ENCODE results near the gene LPP. TPM values are rescaled to one million over a fixed set of nuclear protein-coding genes. Genes with fewer than 3 reads are reported as not detected.
"Not testable (repeated sequence)": the region's sequence is repeated elsewhere in the genome, so short reads cannot be mapped to it uniquely, and the experiment has no call there.

LPP gene
- polyA plus RNA-seq, 3 donors from 2014 or later: 6.5 to 33.5 (median 11.3) TPM

DNA sequence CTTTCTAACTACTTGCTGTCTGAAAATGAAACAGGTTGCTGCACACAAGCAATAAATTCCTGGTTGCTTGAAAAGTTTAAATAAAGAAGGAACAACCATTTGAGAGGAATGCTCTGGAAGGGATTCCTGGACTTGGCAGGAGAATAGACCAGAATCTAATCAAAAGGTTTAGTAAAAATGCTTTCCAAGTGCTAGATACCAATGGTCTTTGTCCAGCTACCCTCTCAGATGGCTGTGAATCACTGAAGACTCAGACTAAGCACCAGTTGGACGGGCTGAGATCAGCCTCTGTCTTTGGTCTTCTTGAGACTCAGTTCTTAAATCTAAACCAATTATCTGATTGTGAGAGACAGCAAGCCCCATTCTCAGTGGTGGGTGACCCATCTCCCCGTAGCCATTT is 27.7 kb upstream of the LPP start:
- no peak for DNase-seq
- Mint-ChIP-seq H3K4me3 (no peak overlapping the region), H3K27ac (no peak overlapping the region), H3K9me3 (no peaks in the 10 kb centered on the region), H3K27me3 (ENCODE audit: low read depth in 3 of 3) (no peaks in the 10 kb centered on the region), H3K4me1 (no peaks in the 10 kb centered on the region), H3K36me3 (no peaks in the 10 kb centered on the region)

DNA sequence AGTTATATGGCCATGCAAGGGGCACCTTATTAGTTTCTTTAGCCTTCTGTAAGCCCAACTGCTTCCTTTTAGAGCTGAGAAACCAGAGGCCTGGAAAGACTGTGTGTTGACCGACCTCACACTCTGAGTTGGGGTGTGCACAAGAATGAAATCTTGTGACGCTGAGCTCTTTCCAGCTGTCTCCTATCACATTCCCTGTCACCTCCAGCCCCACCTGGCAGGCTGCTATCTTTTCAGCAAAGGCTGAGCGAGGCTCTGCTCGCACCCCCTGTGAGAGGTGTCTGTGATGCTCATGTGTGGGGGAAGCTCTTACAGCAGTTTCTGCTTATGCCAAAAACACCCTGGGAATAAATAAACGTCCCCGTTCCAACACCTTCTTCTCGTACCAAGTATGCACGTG is 27.0 kb upstream of the LPP start:
- Mint-ChIP-seq H3K36me3 (no peaks in the 10 kb centered on the region), H3K27ac (no peak overlapping the region), H3K9me3 (no peaks in the 10 kb centered on the region), H3K27me3 (ENCODE audit: low read depth in 3 of 3) (no peaks in the 10 kb centered on the region), H3K4me1 (no peaks in the 10 kb centered on the region), H3K4me3 (no peak overlapping the region)
- no peak for DNase-seq

DNA sequence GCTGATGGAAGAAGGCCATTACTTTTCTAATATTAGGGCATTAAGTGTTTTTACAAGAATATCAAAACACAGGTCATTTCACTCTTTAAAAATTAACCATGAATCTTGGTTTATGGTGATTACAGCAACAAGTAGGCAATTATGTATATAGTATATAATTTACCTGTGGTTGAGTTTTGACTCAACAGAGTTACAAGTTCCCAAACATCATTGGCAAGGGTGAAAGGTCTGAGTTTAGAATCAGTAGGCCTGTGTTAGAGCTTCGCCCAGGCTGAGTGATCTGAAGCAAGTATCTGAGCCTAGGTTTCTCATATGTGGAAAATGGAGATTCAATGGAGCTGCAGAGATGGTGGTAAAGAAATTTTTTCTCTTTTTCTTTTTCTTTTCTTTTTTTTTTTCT is 25.1 kb upstream of the LPP start:
- Mint-ChIP-seq H3K27ac (no peak overlapping the region), H3K36me3 (no peaks in the 10 kb centered on the region), H3K9me3 (no peaks in the 10 kb centered on the region), H3K4me3 (no peak overlapping the region), H3K27me3 (ENCODE audit: low read depth in 3 of 3) (peaks cover 0 to 2% (median 0%) of the 10 kb centered on the region in 3 donors), H3K4me1 (no peaks in the 10 kb centered on the region)
- no peak for DNase-seq

DNA sequence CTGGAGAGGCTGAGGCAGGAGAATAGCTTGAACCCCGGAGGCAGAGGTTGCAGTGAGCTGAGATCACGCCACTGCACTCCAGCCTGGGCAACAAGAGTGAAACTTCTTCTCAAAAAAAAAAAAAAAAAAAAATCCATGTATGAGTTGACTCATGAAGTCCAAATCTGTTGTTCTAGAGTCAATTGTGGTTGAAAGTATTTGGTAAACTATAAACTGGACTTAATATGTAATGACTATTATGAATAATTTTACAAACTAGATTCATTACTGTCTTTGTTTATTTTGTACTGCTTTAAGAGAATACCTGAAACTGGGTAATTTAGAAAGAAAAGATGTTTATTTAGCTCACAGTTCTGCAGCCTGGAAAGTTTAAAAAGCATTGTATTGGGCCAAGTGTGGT is 22.9 kb upstream of the LPP start:
- H3K36me3 Mint-ChIP-seq; H3K9me3 Mint-ChIP-seq; H3K4me3 Mint-ChIP-seq; H3K27ac Mint-ChIP-seq; DNase-seq; H3K27me3 Mint-ChIP-seq (ENCODE audit: low read depth in 3 of 3); H3K4me1 Mint-ChIP-seq: not testable (repeated sequence)

DNA sequence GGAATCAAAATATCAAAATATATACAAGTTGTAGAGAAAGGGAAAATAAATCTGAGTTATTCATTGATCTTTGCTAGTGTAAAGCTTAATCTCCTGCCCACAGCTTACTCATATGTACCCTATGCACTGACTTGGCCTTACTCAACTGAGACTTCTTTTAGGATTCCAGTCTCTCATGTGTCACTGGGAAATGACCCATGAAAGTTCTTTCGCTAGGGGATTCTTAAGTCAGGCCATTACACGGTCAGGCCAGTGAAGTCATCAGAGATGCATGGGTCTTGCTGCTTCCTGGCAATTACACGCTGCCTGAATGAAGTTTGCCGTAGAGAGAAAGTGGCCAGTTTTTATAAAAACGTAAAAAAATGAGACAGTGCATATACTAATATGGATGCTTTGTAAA is 20.7 kb upstream of the LPP start:
- Mint-ChIP-seq H3K4me1 (peaks cover 0 to 1% of the 10 kb centered on the region in 2 donors), H3K9me3 (no peaks in the 10 kb centered on the region), H3K4me3 (no peak overlapping the region), H3K27me3 (ENCODE audit: low read depth in 3 of 3) (peaks cover 0 to 6% (median 2%) of the 10 kb centered on the region in 3 donors), H3K27ac (no peak overlapping the region), H3K36me3 (no peaks in the 10 kb centered on the region)
- DNase-seq: no peak

DNA sequence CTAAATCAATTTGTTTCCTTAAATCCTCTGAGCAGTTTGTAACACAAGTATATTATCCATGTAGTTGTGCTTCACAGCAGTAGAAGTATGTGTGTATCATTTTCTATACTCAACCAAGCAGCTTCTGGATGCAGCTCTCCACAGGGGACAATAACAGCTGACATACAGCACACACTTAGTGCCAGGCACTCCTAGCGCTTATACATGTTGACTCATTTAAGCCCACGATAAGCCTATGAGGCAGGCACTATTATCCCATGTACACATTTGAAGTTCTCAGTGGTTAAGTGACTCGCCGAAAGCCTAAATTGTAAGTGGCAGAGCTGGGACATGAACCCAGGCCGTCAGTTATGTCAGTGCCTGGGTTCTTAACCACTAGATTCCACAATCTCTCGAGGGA is 20.3 kb upstream of the LPP start:
- Mint-ChIP-seq H3K27me3 (ENCODE audit: low read depth in 3 of 3) (peaks cover under 1 to 6% (median 2%) of the 10 kb centered on the region in 3 donors), H3K4me1 (peaks cover 0 to 1% of the 10 kb centered on the region in 2 donors), H3K27ac (no peak overlapping the region), H3K36me3 (no peaks in the 10 kb centered on the region), H3K4me3 (no peak overlapping the region), H3K9me3 (no peaks in the 10 kb centered on the region)
- no peak for DNase-seq

DNA sequence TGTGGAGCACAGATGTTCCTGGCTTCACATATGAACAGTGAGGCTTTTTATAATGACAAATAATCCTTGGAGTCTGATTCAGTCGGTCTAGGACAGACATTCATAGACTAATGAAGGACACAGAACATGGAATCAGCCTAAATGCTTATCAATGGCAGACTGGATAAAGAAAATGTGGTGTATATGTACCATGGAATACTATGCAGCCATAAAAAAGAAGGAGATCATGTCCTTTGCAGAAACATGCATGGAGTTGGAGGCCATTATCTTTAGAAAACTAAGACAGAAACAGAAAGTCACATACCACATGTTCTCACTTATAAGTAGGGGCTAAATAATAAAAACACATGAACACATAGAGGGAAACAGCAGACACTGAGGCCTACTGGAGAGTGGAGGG is 19.9 kb upstream of the LPP start:
- Mint-ChIP-seq H3K4me1 (peaks cover 0 to 1% of the 10 kb centered on the region in 2 donors), H3K9me3 (no peaks in the 10 kb centered on the region), H3K36me3 (no peaks in the 10 kb centered on the region), H3K4me3 (no peak overlapping the region), H3K27ac (no peak overlapping the region), H3K27me3 (ENCODE audit: low read depth in 3 of 3) (peaks cover 1 to 6% (median 2%) of the 10 kb centered on the region in 3 donors)
- DNase-seq: no peak

DNA sequence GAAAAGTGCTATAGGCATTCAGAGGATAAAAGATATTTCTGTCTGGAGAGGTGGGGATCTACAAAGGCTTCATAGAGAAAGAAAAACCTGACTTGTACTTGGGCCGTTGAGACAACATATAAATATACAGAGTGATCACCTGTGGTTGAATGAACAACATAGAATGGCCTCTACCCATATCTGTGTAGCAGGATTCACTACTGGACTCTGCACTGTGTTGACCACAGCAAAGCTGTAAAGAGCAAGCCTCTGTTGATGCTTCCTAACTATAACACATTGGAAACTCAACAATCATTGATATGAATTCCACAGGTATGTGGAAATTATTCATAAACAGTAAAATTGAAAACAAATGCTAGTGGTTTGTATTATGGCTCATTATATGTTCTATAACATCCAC is 19.1 kb upstream of the LPP start:
- no peaks in the 10 kb centered on the region for H3K9me3 Mint-ChIP-seq
- H3K27me3 Mint-ChIP-seq (ENCODE audit: low read depth in 3 of 3): peaks cover 1 to 6% (median 2%) of the 10 kb centered on the region in 3 donors

DNA sequence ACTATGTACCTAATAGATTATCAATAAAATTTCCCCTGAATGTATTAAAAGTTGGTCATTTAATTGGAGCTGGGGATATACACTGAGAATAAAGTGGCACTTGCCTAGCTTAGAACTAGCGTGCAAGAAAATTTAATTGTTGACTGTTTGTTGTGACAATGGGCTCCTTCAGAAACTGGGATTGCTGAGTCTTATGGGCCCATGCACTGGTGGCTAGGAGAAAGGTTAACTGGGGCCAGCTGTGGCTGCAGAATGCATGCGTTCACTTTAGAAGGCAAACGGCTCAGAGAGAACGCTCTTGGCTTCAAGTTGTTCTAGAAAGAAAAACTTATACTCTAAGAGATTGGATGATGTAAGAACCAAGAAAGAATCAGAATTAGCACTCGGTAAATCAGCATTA is 18.7 kb upstream of the LPP start:
- Mint-ChIP-seq H3K27ac (no peak overlapping the region), H3K9me3 (no peaks in the 10 kb centered on the region), H3K4me1 (peaks cover 0 to 1% of the 10 kb centered on the region in 2 donors), H3K36me3 (no peaks in the 10 kb centered on the region), H3K27me3 (ENCODE audit: low read depth in 3 of 3) (peaks cover 1 to 6% (median 2%) of the 10 kb centered on the region in 3 donors), H3K4me3 (no peak overlapping the region)
- no peak for DNase-seq

More for the DNA sequence above, 19.1 kb upstream of the LPP start:
- Mint-ChIP-seq H3K4me1 (peaks cover 0 to 1% of the 10 kb centered on the region in 2 donors), H3K36me3 (no peaks in the 10 kb centered on the region), H3K4me3 (no peak overlapping the region), H3K27ac (no peak overlapping the region)
- DNase-seq: no peak

DNA sequence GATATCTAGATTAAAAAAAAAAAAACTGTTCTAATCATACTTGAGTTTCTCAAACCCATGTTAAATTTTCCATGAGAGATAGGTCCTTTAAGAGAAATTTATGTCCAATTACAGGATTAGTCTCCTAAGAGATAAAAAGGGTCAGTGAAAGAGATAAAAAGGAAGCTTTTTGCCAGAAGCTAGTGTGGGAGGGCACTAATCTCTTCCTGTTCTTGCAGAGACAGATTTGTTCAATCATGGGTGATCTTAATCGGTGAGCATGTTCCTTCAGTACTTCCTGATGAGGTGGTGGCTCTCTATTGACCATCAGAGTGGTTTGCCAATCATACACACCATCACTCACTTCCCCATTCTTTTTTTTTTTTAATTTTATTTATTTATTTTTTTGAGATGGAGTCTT is 16.9 kb upstream of the LPP start:
- H3K9me3 Mint-ChIP-seq: no peaks in the 10 kb centered on the region

DNA sequence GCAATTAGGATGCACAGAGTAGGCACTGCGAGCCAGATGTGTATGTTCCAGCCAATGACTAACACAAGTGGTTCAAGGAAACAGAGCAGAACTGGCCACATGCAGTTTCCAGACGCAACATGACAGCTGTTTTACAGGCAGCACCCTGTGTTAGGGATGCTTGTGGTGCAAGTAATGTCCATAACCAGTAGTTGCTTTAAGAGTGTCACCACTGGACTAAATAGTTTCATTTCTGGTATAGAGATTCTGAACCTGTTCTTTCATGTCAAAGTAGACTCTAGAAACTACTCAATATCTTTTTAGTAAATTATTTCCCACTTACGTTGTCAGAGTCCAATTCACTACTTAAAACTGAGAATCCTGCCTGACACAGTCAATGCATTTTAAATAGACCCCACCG is 14.5 kb upstream of the LPP start:
- peaks cover 0 to 1% of the 10 kb centered on the region in 2 donors for H3K4me1 Mint-ChIP-seq
- H3K27ac Mint-ChIP-seq: no peak overlapping the region
- no peaks in the 10 kb centered on the region for H3K36me3 Mint-ChIP-seq
- DNase-seq: no peak
- H3K9me3 Mint-ChIP-seq: no peaks in the 10 kb centered on the region
- no peak overlapping the region for H3K4me3 Mint-ChIP-seq
- H3K27me3 Mint-ChIP-seq (ENCODE audit: low read depth in 3 of 3): peaks cover 0 to 6% (median 3%) of the 10 kb centered on the region in 3 donors

More for the DNA sequence above, 16.9 kb upstream of the LPP start:
- Mint-ChIP-seq H3K27me3 (ENCODE audit: low read depth in 3 of 3) (peaks cover 1 to 6% (median 2%) of the 10 kb centered on the region in 3 donors), H3K4me3 (no peak overlapping the region), H3K4me1 (peaks cover 0 to 1% of the 10 kb centered on the region in 2 donors), H3K36me3 (no peaks in the 10 kb centered on the region), H3K27ac (peak overlapping the region in 1 of 6 donors; percentile 56)
- no peak for DNase-seq

DNA sequence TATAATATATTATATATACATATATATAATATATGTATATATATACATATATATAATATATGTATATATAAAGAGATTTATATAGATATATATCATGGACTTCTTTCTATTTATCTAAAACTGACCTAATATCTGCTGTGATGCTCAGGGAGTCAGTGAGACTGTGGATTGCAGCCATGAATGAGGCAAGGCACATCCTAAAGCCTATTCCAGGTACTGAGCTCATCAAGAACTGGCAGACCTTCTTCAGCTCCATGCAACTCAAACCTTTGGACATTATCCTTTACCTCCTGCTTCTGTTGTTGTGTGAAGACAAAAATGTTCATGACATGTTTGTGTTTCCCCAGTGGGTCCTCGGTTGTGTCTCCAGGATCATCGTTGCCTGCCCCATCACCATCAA is 7.7 kb upstream of the LPP start:
- no peak for DNase-seq
- Mint-ChIP-seq H3K9me3 (no peaks in the 10 kb centered on the region), H3K27ac (no peak overlapping the region), H3K27me3 (ENCODE audit: low read depth in 3 of 3) (peaks cover 0 to 4% (median 2%) of the 10 kb centered on the region in 3 donors), H3K4me1 (peaks cover 11 to 16% of the 10 kb centered on the region in 2 donors), H3K36me3 (peaks cover 0 to 3% (median 0%) of the 10 kb centered on the region in 3 donors), H3K4me3 (no peak overlapping the region)

DNA sequence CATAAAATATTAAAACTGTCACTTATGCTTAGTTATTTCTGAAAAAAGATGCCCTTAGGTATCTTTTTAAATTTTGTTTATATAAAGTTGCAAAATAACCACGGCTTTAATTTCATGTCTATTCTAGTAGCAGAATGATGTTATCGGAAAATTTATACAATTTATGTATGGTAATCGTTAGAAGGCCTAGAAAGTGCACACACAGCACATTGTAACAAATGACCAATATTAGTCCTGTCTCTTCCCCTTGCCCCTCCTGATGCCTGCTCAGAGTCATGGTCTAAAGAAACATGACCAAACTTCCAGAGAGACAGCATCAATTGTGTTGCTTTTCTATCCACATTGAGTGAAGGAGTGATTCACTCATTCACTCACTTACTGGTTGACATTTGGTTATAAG is 6.2 kb upstream of the LPP start:
- no peak for DNase-seq
- H3K4me3 Mint-ChIP-seq: no peak overlapping the region
- no peak overlapping the region for H3K27ac Mint-ChIP-seq
- peaks cover 0 to 3% (median 0%) of the 10 kb centered on the region in 3 donors for H3K36me3 Mint-ChIP-seq
- peaks cover 15 to 24% of the 10 kb centered on the region in 2 donors for H3K4me1 Mint-ChIP-seq
- H3K27me3 Mint-ChIP-seq (ENCODE audit: low read depth in 3 of 3): peaks cover 0 to 3% (median 2%) of the 10 kb centered on the region in 3 donors
- H3K9me3 Mint-ChIP-seq: no peaks in the 10 kb centered on the region

DNA sequence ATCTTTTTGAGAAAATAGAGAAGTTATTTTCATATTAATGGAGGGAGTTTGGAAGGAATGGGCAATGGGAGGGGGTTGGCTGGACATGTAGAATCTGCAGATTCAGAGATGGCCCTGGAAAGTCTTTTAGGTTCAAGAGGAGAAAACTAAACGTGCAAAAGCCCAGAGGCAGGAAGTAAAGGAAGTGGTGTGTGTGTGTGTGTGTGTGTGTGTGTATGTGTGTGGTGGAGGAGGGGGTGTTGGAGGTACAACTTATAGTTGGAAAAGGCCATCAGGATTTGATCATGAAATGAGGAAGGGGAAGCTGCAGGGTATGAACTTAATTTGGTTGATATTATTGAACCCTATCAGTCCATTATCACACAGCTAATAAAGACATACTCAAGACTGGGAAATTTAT is 5.6 kb upstream of the LPP start:
- peaks cover 21 to 29% of the 10 kb centered on the region in 2 donors for H3K4me1 Mint-ChIP-seq
- peaks cover 0 to 3% (median 0%) of the 10 kb centered on the region in 3 donors for H3K36me3 Mint-ChIP-seq
- H3K27me3 Mint-ChIP-seq (ENCODE audit: low read depth in 3 of 3): peaks cover 0 to 6% (median 6%) of the 10 kb centered on the region in 3 donors
- no peak overlapping the region for H3K4me3 Mint-ChIP-seq
- H3K27ac Mint-ChIP-seq: no peak overlapping the region
- no peak for DNase-seq
- H3K9me3 Mint-ChIP-seq: no peaks in the 10 kb centered on the region

DNA sequence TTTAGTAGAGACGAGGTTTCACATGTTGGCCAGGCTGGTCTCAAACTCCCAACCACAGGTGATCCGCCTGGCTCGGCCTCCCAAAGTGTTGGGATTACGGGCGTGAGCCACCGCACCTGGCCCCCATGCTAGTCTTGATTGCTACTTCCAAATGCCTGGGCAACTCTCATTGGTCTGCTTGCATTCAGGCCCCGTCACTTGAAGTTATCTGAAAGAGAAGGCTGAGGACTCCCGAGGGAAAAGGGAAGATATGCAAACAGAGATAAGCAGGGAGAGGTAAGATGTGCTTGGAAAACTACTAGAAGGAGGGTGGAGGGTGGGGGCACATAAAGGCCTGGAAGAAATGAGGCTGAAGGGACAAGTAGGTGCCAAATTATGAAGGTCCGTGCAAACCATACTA is 4.4 kb upstream of the LPP start:
- H3K36me3 Mint-ChIP-seq: peaks cover 0 to 3% (median 0%) of the 10 kb centered on the region in 3 donors
- no peak overlapping the region for H3K4me3 Mint-ChIP-seq
- no peak overlapping the region for H3K27ac Mint-ChIP-seq
- DNase-seq: no peak
- H3K27me3 Mint-ChIP-seq (ENCODE audit: low read depth in 3 of 3): peaks cover 0 to 14% (median 10%) of the 10 kb centered on the region in 3 donors
- peaks cover 26 to 38% of the 10 kb centered on the region in 2 donors for H3K4me1 Mint-ChIP-seq
- H3K9me3 Mint-ChIP-seq: no peaks in the 10 kb centered on the region
